Astrocyte (in vitro differentiated cells and primary cell): ENCODE data around the gene COL18A1. TPM values are rescaled to one million over a fixed set of nuclear protein-coding genes. Genes with fewer than 3 reads are reported as not detected.

Source experiments
- DNase-seq: peaks from one replicate; pipeline ENCODE4 v3.0.0-alpha.2; 2010; ENCODE audit warnings: low read depth
- FAIRE-seq: peaks from 2 replicates; lab custom pipeline; 2011; peaks lifted over from hg19 to GRCh38; lab: Jason Lieb, UNC
- H2AFZ ChIP-seq: 2 replicates; pipeline ENCODE4 v1.6.0; 2012; ENCODE audit warnings: low read depth, low read length, inconsistent platforms
- H3K27ac ChIP-seq: 2 replicates; pipeline ENCODE4 v1.5.1; 2011; ENCODE audit warnings: low read depth, low read length, inconsistent platforms
- H3K27me3 ChIP-seq: 2 replicates; pipeline ENCODE4 v1.6.0; 2011; ENCODE audit warnings: low read length, inconsistent platforms; ENCODE audit not compliant: insufficient read depth
- H3K36me3 ChIP-seq: 2 replicates; pipeline ENCODE4 v1.5.1; 2011; ENCODE audit warnings: low read length, inconsistent platforms; ENCODE audit not compliant: insufficient read depth
- H3K4me1 ChIP-seq: 2 replicates; pipeline ENCODE4 v1.5.1; 2011; ENCODE audit warnings: low read length, inconsistent platforms; ENCODE audit not compliant: insufficient read depth
- H3K4me2 ChIP-seq: 2 replicates; pipeline ENCODE4 v1.6.0; 2012; ENCODE audit warnings: low read length, inconsistent platforms
- H3K4me3 ChIP-seq: 2 replicates; pipeline ENCODE4 v1.5.1; 2011; ENCODE audit warnings: low read depth, mild to moderate bottlenecking, low read length, inconsistent platforms; ENCODE audit not compliant: insufficient read depth
- H3K79me2 ChIP-seq: 2 replicates; pipeline ENCODE4 v1.6.0; 2012; ENCODE audit warnings: mild to moderate bottlenecking, low read length, inconsistent platforms; ENCODE audit not compliant: insufficient read depth
- H3K9ac ChIP-seq: 2 replicates; pipeline ENCODE4 v1.6.0; 2012; ENCODE audit warnings: mild to moderate bottlenecking, low read length, inconsistent platforms
- H3K9me3 ChIP-seq: 2 replicates; pipeline ENCODE4 v1.5.1; 2012; ENCODE audit warnings: low read depth, mild to moderate bottlenecking, low read length, inconsistent platforms; ENCODE audit not compliant: insufficient read depth
- H4K20me1 ChIP-seq: 2 replicates; pipeline ENCODE4 v1.6.0; 2012; ENCODE audit warnings: low read length, inconsistent platforms; ENCODE audit not compliant: insufficient read depth
- H3K27ac Mint-ChIP-seq: one replicate; pipeline ENCODE4 v1.8.0; 2021; ENCODE audit warnings: mild to moderate bottlenecking, mixed read lengths; ENCODE audit not compliant: unreplicated experiment
- H3K27me3 Mint-ChIP-seq: one replicate; pipeline ENCODE4 v1.8.0; 2021; ENCODE audit warnings: low read depth, mixed read lengths; ENCODE audit not compliant: unreplicated experiment
- H3K36me3 Mint-ChIP-seq: one replicate; pipeline ENCODE4 v1.8.0; 2021; ENCODE audit warnings: low read depth, mixed read lengths; ENCODE audit not compliant: unreplicated experiment
- H3K4me1 Mint-ChIP-seq: one replicate; pipeline ENCODE4 v1.8.0; 2021; ENCODE audit warnings: low read depth, mixed read lengths; ENCODE audit not compliant: unreplicated experiment
- H3K4me3 Mint-ChIP-seq: one replicate; pipeline ENCODE4 v1.8.0; 2021; ENCODE audit warnings: mild to moderate bottlenecking, moderate library complexity, mixed read lengths; ENCODE audit not compliant: unreplicated experiment
- H3K9me3 Mint-ChIP-seq: one replicate; pipeline ENCODE4 v1.8.0; 2021; ENCODE audit warnings: mild to moderate bottlenecking, mixed read lengths; ENCODE audit not compliant: unreplicated experiment
- EZH2 ChIP-seq: IDR thresholded peaks from 2 replicates; pipeline ENCODE4 v1.6.1; 2012; ENCODE audit warnings: mild to moderate bottlenecking, low read length, inconsistent platforms; ENCODE audit not compliant: insufficient read depth
- total RNA-seq: library from RNA; stranded (reverse); gene quantifications from 2 replicates; pipeline ENCODE4 v1.2.1, GENCODE V29; 2021
- TF ChIP-seq, protein P1 (sequence below): IDR thresholded peaks from 2 replicates; pipeline ENCODE4 v1.5.1; 2011; ENCODE audit warnings: low read depth, mild to moderate bottlenecking, inconsistent platforms, low read length, moderate library complexity; ENCODE audit not compliant: insufficient read depth

COL18A1 gene
- total RNA-seq, 1 donor from 2014 or later, result 616 TPM

DNA sequence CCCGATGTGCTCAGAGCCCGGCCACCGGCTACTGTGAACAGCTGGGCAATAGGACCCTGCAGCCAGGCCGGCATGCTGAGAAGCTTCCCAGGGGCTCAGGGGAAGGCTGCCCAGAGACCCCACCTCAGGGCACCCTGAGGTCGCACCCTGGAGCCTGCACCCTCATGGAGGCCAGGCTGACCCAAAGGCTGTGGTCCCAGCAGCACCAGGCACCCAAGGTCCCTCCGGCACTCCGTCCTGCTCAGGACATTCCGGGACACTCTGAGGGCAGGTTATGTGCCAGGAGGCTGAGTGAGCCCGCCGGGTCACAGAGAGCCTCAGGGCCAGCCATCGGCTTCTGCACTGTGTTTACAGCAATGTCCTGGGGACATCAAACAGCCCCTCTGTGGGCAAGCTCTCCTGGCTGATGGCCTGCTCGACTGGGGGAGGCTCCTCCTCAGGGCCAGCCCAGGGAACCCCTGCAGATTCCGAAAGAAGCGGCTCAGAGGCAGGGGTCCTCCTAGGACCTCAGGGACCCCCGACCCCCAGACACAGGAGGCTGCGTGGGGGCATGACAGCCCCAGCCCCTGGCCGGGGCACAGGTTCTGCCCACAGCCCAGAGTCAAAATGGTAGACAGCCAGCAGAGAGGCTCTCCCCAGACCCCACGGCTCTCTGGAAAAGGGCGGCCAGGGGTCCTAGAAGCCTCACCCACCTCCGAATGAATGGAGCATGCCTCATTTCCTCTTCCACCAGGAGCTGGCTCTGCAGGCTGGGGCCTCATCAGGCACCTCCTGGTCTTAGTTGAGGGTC, 129.1 kb downstream of the COL18A1 start:
- H3K4me3 ChIP-seq, result no peak overlapping the region
- Mint-ChIP-seq H3K4me3 (no peak overlapping the region), H3K4me1 (no peaks in the 10 kb centered on the region), H3K27ac (no peak overlapping the region), H3K9me3 (no peaks in the 10 kb centered on the region), H3K27me3 (no peaks in the 10 kb centered on the region), H3K36me3 (peaks cover 1% of the 10 kb centered on the region)
- peaks cover 21% of the 10 kb centered on the region for H4K20me1 ChIP-seq
- H3K27ac ChIP-seq, result no peak overlapping the region
- no peak overlapping the region for H2AFZ ChIP-seq
- TF ChIP-seq, protein P1, sequence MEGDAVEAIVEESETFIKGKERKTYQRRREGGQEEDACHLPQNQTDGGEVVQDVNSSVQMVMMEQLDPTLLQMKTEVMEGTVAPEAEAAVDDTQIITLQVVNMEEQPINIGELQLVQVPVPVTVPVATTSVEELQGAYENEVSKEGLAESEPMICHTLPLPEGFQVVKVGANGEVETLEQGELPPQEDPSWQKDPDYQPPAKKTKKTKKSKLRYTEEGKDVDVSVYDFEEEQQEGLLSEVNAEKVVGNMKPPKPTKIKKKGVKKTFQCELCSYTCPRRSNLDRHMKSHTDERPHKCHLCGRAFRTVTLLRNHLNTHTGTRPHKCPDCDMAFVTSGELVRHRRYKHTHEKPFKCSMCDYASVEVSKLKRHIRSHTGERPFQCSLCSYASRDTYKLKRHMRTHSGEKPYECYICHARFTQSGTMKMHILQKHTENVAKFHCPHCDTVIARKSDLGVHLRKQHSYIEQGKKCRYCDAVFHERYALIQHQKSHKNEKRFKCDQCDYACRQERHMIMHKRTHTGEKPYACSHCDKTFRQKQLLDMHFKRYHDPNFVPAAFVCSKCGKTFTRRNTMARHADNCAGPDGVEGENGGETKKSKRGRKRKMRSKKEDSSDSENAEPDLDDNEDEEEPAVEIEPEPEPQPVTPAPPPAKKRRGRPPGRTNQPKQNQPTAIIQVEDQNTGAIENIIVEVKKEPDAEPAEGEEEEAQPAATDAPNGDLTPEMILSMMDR, result no peak
- peak overlapping the region; percentile 55 for H3K4me2 ChIP-seq
- no peak for DNase-seq
- H3K4me1 ChIP-seq, result peaks cover 10% of the 10 kb centered on the region
- H3K9ac ChIP-seq, result no peak overlapping the region
- H3K36me3 ChIP-seq, result peaks cover 9% of the 10 kb centered on the region
- H3K9me3 ChIP-seq, result no peaks in the 10 kb centered on the region
- FAIRE-seq, result no peak
- peaks cover 13% of the 10 kb centered on the region for H3K79me2 ChIP-seq
- no peaks in the 10 kb centered on the region for H3K27me3 ChIP-seq

DNA sequence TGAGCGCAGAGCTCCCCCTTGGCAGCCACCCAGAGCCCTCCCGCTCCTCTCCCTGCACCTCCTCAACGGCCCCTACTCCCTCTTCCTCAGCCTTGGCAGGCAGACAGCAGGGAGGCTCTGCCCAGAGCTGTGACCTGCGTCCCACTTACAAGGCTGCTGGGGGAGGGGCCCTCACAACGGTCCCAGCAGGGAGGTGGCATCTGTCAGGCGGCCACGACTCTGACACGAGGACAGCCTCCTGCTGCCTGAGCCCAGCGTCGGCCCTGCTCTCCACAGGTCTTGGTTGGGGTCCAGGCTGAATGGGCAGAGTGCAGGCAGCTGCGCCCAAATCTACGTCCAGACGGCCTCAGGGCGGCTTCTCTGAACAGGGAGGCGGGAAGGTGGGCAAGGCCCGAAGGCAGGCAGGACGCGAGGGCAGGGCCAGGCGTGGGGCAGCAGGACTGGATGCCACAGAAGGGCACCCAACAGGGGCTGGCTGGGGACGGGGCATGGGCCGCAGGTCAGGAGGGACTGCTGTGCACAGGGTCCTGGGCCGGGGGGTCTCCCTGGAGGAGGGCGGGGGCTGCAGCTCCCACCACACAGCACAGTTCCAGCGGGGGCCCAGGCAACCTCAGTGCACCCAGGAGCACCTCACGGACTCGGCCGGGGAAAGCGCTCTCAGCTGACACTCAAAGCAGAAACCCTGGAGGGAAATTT, 129.8 kb downstream of the COL18A1 start:
- Histone ChIP-seq H3K4me2 (peak overlapping the region; percentile 55), H3K27ac (no peak overlapping the region), H3K27me3 (no peaks in the 10 kb centered on the region), H3K36me3 (peaks cover 4% of the 10 kb centered on the region), H3K4me1 (peaks cover 10% of the 10 kb centered on the region), H3K79me2 (peaks cover 21% of the 10 kb centered on the region), H3K9ac (no peak overlapping the region), H2AFZ (peak overlapping the region; percentile 11), H3K4me3 (no peak overlapping the region), H3K9me3 (no peaks in the 10 kb centered on the region), H4K20me1 (peaks cover 18% of the 10 kb centered on the region)
- H3K36me3 Mint-ChIP-seq, result peaks cover 1% of the 10 kb centered on the region
- H3K27me3 Mint-ChIP-seq, result no peaks in the 10 kb centered on the region
- H3K4me3 Mint-ChIP-seq, result no peak overlapping the region
- FAIRE-seq (no peak), DNase-seq (no peak)
- H3K9me3 Mint-ChIP-seq, result no peaks in the 10 kb centered on the region
- no peaks in the 10 kb centered on the region for H3K4me1 Mint-ChIP-seq
- no peak overlapping the region for H3K27ac Mint-ChIP-seq
- TF ChIP-seq EZH2, result no peak
- TF ChIP-seq, protein P1, result no peak
